Activated T-helper 1 cell treated with anti-CD3 and anti-CD28 coated beads, Interleukin-12 subunit alpha, Interleukin-12 subunit beta, Interleukin-2, Interleukin-4 antibody, amounts not matched to agents 30 ng/mL and 10 ng/mL and 1 ng/mL, durations not matched to agents 14 hours and 24 hours and 36 hours (primary cell): ENCODE measurements around the gene USP17L27. TPM values are rescaled to one million over a fixed set of nuclear protein-coding genes. Genes with fewer than 3 reads are reported as not detected.
"Not testable (repeated sequence)": the region's sequence is repeated elsewhere in the genome, so short reads cannot be mapped to it uniquely, and the experiment has no call there.

Source experiments
- DNase-seq: peaks from one replicate; pipeline ENCODE4 v3.0.0; 2021; ENCODE audit warnings: low spot score
- H3K27ac Mint-ChIP-seq: one replicate; pipeline ENCODE4 v1.8.0; 2021; ENCODE audit warnings: mild to moderate bottlenecking, mixed read lengths
- H3K27me3 Mint-ChIP-seq: one replicate; pipeline ENCODE4 v1.8.0; 2022; ENCODE audit warnings: mild to moderate bottlenecking, moderate library complexity, mixed read lengths; ENCODE audit not compliant: insufficient read depth
- H3K36me3 Mint-ChIP-seq: one replicate; pipeline ENCODE4 v1.8.0; 2021; ENCODE audit warnings: low read depth, mixed read lengths
- H3K4me1 Mint-ChIP-seq: one replicate; pipeline ENCODE4 v1.8.0; 2021; ENCODE audit warnings: low read depth, mixed read lengths
- H3K4me3 Mint-ChIP-seq: one replicate; pipeline ENCODE4 v1.8.0; 2021; ENCODE audit warnings: mild to moderate bottlenecking, moderate library complexity, mixed read lengths
- H3K9me3 Mint-ChIP-seq: one replicate; pipeline ENCODE4 v1.8.0; 2021; ENCODE audit warnings: mixed read lengths
- intact Hi-C: fragments of 100-400 bp; cut with micrococcal nuclease; formaldehyde crosslinking; loops from one replicate; pipeline ENCODE4 v1.15.1; 2024
- total RNA-seq: library from RNA; stranded (reverse); gene quantifications from 2 replicates; pipeline ENCODE4 v1.2.3, GENCODE V29; 2022

Gene USP17L27
- not detected in 2 replicates for total RNA-seq

- H3K27me3 Mint-ChIP-seq, DNase-seq, H3K9me3 Mint-ChIP-seq, H3K4me1 Mint-ChIP-seq, H3K36me3 Mint-ChIP-seq, H3K27ac Mint-ChIP-seq, intact Hi-C loops, H3K4me3 Mint-ChIP-seq: not testable (repeated sequence)
Observed at GRCh38 chr4:9343848-9344247, at the start of gene USP17L27. Gene USP17L27 (plus strand): TSS chr4:9344148. CDS start chr4:9344148, 0 bp downstream.

- DNase-seq, H3K27me3 Mint-ChIP-seq, H3K4me1 Mint-ChIP-seq, H3K36me3 Mint-ChIP-seq, H3K4me3 Mint-ChIP-seq, intact Hi-C loops, H3K9me3 Mint-ChIP-seq, H3K27ac Mint-ChIP-seq: not testable (repeated sequence)
Observed at GRCh38 chr4:9324191-9324590, 19.8 kb upstream of the USP17L27 start.

- intact Hi-C loops, H3K27ac Mint-ChIP-seq, H3K9me3 Mint-ChIP-seq, H3K4me1 Mint-ChIP-seq, H3K36me3 Mint-ChIP-seq, H3K4me3 Mint-ChIP-seq, DNase-seq, H3K27me3 Mint-ChIP-seq: not testable (repeated sequence)
Observed at GRCh38 chr4:9324865-9325264, 19.1 kb upstream of the USP17L27 start, which contains the start of gene USP17L24. Gene USP17L24 (plus strand): TSS chr4:9325165. CDS start chr4:9325165, 0 bp downstream.

- H3K4me1 Mint-ChIP-seq, H3K4me3 Mint-ChIP-seq, H3K9me3 Mint-ChIP-seq, H3K27me3 Mint-ChIP-seq, intact Hi-C loops, DNase-seq, H3K27ac Mint-ChIP-seq, H3K36me3 Mint-ChIP-seq: not testable (repeated sequence)
Observed at GRCh38 chr4:9329611-9330010, 14.3 kb upstream of the USP17L27 start, which contains the start of gene USP17L25. Gene USP17L25 (plus strand): TSS chr4:9329911. CDS start chr4:9329911, 0 bp downstream.

- H3K4me1 Mint-ChIP-seq, H3K36me3 Mint-ChIP-seq, H3K9me3 Mint-ChIP-seq, H3K27me3 Mint-ChIP-seq, H3K4me3 Mint-ChIP-seq, H3K27ac Mint-ChIP-seq, intact Hi-C loops, DNase-seq: not testable (repeated sequence)
Observed at GRCh38 chr4:9334358-9334757, 9.6 kb upstream of the USP17L27 start, which contains the start of gene USP17L26. Gene USP17L26 (plus strand): TSS chr4:9334658. CDS start chr4:9334658, 0 bp downstream.

GRCh38 chr4:9339103-9339502 lies 4.8 kb upstream of the USP17L27 start, which contains the start of gene USP17L5:
Gene USP17L5 (plus strand): TSS chr4:9339403. CDS start chr4:9339403, 0 bp downstream.
- H3K27me3 Mint-ChIP-seq, DNase-seq, intact Hi-C loops, H3K36me3 Mint-ChIP-seq, H3K9me3 Mint-ChIP-seq, H3K4me3 Mint-ChIP-seq, H3K4me1 Mint-ChIP-seq, H3K27ac Mint-ChIP-seq: not testable (repeated sequence)

- H3K27me3 Mint-ChIP-seq, H3K4me3 Mint-ChIP-seq, intact Hi-C loops, DNase-seq, H3K36me3 Mint-ChIP-seq, H3K4me1 Mint-ChIP-seq, H3K27ac Mint-ChIP-seq, H3K9me3 Mint-ChIP-seq: not testable (repeated sequence)
Observed at GRCh38 chr4:9348593-9348992, 4.6 kb downstream of the USP17L27 start, which contains the start of gene USP17L28. Gene USP17L28 (plus strand): TSS chr4:9348893. CDS start chr4:9348893, 0 bp downstream.

GRCh38 chr4:9350866-9351265 lies 6.9 kb downstream of the USP17L27 start:
- H3K9me3 Mint-ChIP-seq, H3K27ac Mint-ChIP-seq, H3K4me1 Mint-ChIP-seq, H3K36me3 Mint-ChIP-seq, H3K27me3 Mint-ChIP-seq, H3K4me3 Mint-ChIP-seq, intact Hi-C loops, DNase-seq: not testable (repeated sequence)

GRCh38 chr4:9353338-9353737 lies 9.4 kb downstream of the USP17L27 start, which contains the start of gene USP17L29:
Gene USP17L29 (plus strand): TSS chr4:9353638. CDS start chr4:9353638, 0 bp downstream.
- H3K36me3 Mint-ChIP-seq, H3K27ac Mint-ChIP-seq, H3K27me3 Mint-ChIP-seq, H3K4me1 Mint-ChIP-seq, H3K9me3 Mint-ChIP-seq, H3K4me3 Mint-ChIP-seq, DNase-seq, intact Hi-C loops: not testable (repeated sequence)

GRCh38 chr4:9362829-9363228 lies 18.9 kb downstream of the USP17L27 start, which contains the start of gene USP17L30:
Gene USP17L30 (plus strand): TSS chr4:9363129. CDS start chr4:9363129, 0 bp downstream.
- DNase-seq, intact Hi-C loops, H3K27me3 Mint-ChIP-seq, H3K4me3 Mint-ChIP-seq, H3K27ac Mint-ChIP-seq, H3K4me1 Mint-ChIP-seq, H3K9me3 Mint-ChIP-seq, H3K36me3 Mint-ChIP-seq: not testable (repeated sequence)

GRCh38 chr4:9379881-9380280 lies 35.9 kb downstream of the USP17L27 start:
- intact Hi-C loops, DNase-seq, H3K4me1 Mint-ChIP-seq, H3K4me3 Mint-ChIP-seq, H3K27me3 Mint-ChIP-seq, H3K36me3 Mint-ChIP-seq, H3K27ac Mint-ChIP-seq, H3K9me3 Mint-ChIP-seq: not testable (repeated sequence)

GRCh38 chr4:9381012-9381534 lies 37.1 kb downstream of the USP17L27 start:
- H3K36me3 Mint-ChIP-seq, H3K4me1 Mint-ChIP-seq, intact Hi-C loops, H3K9me3 Mint-ChIP-seq, H3K27me3 Mint-ChIP-seq, H3K27ac Mint-ChIP-seq: not testable (repeated sequence)
- H3K4me3 Mint-ChIP-seq, result peak overlapping the region; percentile 36
- peak; percentile 53 for DNase-seq

GRCh38 chr4:9384126-9384525 lies 40.2 kb downstream of the USP17L27 start:
- DNase-seq, result no peak
- H3K36me3 Mint-ChIP-seq, result no peaks in the 10 kb centered on the region
- intact Hi-C loops, result no loop called here

More at GRCh38 chr4:9384126-9384525, 40.2 kb downstream of the USP17L27 start:
- Mint-ChIP-seq H3K27ac (no peak overlapping the region), H3K9me3 (no peaks in the 10 kb centered on the region), H3K4me3 (no peak overlapping the region), H3K27me3 (peaks cover 3% of the 10 kb centered on the region), H3K4me1 (no peaks in the 10 kb centered on the region)
